Mesendoderm (in vitro differentiated cells): ENCODE data around the gene CHFR. TPM values are rescaled to one million over a fixed set of nuclear protein-coding genes. Genes with fewer than 3 reads are reported as not detected.
"Not testable (repeated sequence)": the region's sequence is repeated elsewhere in the genome, so short reads cannot be mapped to it uniquely, and the experiment has no call there.

Experiments used
- DNase-seq: peaks from one replicate; pipeline ENCODE4 v3.0.0; 2013
- H2AK5ac ChIP-seq: 2 replicates; pipeline ENCODE4 v1.6.1; 2013; ENCODE audit warnings: low read length, inconsistent platforms
- H2BK120ac ChIP-seq: 2 replicates; pipeline ENCODE4 v1.6.1; 2013; ENCODE audit warnings: low read depth, mild to moderate bottlenecking, low read length, moderate library complexity, mixed read lengths
- H2BK15ac ChIP-seq: replicated peaks from 2 replicates; pipeline ENCODE4 v1.6.1; 2013; ENCODE audit warnings: low read depth, mild to moderate bottlenecking, moderate library complexity
- H2BK5ac ChIP-seq: 2 replicates; pipeline ENCODE4 v1.6.1; 2013; ENCODE audit warnings: low read length, inconsistent platforms
- H3K18ac ChIP-seq: 2 replicates; pipeline ENCODE4 v1.6.1; 2013; ENCODE audit warnings: mild to moderate bottlenecking, low read length, mixed read lengths
- H3K23ac ChIP-seq: one replicate; pipeline ENCODE4 v1.6.1; 2013; ENCODE audit warnings: low read length
- H3K27ac ChIP-seq: 2 replicates; pipeline ENCODE4 v1.5.1; 2013; ENCODE audit warnings: low read depth, mild to moderate bottlenecking, inconsistent platforms, low read length, moderate library complexity
- H3K27me3 ChIP-seq: 2 replicates; pipeline ENCODE4 v1.6.1; 2013; ENCODE audit warnings: low read length, control low read depth, mild to moderate bottlenecking, inconsistent platforms; ENCODE audit not compliant: insufficient read depth, poor library complexity
- H3K36me3 ChIP-seq: 2 replicates; pipeline ENCODE4 v1.6.1; 2013; ENCODE audit warnings: low read length, inconsistent platforms; ENCODE audit not compliant: control insufficient read depth, insufficient read depth
- H3K4ac ChIP-seq: one replicate; pipeline ENCODE4 v1.6.1; 2013; ENCODE audit warnings: low read depth, mild to moderate bottlenecking, low read length, moderate library complexity
- H3K4me1 ChIP-seq: 2 replicates; pipeline ENCODE4 v1.6.1; 2013; ENCODE audit warnings: low read depth, low read length, inconsistent platforms; ENCODE audit not compliant: control insufficient read depth
- H3K4me2 ChIP-seq: 2 replicates; pipeline ENCODE4 v1.6.1; 2013; ENCODE audit warnings: low read length
- H3K4me3 ChIP-seq: 2 replicates; pipeline ENCODE4 v1.5.1; 2013; ENCODE audit warnings: mild to moderate bottlenecking, low read length
- H3K56ac ChIP-seq: one replicate; pipeline ENCODE4 v1.6.1; 2013; ENCODE audit warnings: low read length
- H3K79me1 ChIP-seq: 2 replicates; pipeline ENCODE4 v1.6.1; 2013; ENCODE audit warnings: low read length, inconsistent platforms
- H3K79me2 ChIP-seq: 2 replicates; pipeline ENCODE4 v1.6.1; 2013; ENCODE audit warnings: mild to moderate bottlenecking, low read length; ENCODE audit not compliant: control insufficient read depth, insufficient read depth
- H3K9ac ChIP-seq: 2 replicates; pipeline ENCODE4 v1.6.1; 2013; ENCODE audit warnings: low read length, inconsistent platforms
- H4K5ac ChIP-seq: one replicate; pipeline ENCODE4 v1.6.1; 2013; ENCODE audit warnings: low read length
- H4K8ac ChIP-seq: one replicate; pipeline ENCODE4 v1.6.1; 2013; ENCODE audit warnings: low read depth, mild to moderate bottlenecking, control low read depth, low read length, moderate library complexity
- WGBS: extraction: QIAGEN DNeasy Blood & Tissue Kit; methylation state at CpG from one replicate; pipeline ENCODE4 v1.1.7; 2013; ENCODE audit warnings: low lambda C conversion rate, missing lambda C conversion rate; ENCODE audit not compliant: insufficient coverage; ENCODE audit errors: extremely low coverage; 5-methylcytosine and 5-hydroxymethylcytosine counted together
- polyA plus RNA-seq, 2 experiments: library from polyadenylated mRNA; stranded (reverse); fragments of 200-250 nt; gene quantifications; one replicate each; pipeline ENCODE4 v1.2.3, GENCODE V29; 2013

CHFR gene, protein sequence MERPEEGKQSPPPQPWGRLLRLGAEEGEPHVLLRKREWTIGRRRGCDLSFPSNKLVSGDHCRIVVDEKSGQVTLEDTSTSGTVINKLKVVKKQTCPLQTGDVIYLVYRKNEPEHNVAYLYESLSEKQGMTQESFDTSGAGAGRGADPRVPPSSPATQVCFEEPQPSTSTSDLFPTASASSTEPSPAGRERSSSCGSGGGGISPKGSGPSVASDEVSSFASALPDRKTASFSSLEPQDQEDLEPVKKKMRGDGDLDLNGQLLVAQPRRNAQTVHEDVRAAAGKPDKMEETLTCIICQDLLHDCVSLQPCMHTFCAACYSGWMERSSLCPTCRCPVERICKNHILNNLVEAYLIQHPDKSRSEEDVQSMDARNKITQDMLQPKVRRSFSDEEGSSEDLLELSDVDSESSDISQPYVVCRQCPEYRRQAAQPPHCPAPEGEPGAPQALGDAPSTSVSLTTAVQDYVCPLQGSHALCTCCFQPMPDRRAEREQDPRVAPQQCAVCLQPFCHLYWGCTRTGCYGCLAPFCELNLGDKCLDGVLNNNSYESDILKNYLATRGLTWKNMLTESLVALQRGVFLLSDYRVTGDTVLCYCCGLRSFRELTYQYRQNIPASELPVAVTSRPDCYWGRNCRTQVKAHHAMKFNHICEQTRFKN
- polyA plus RNA-seq (2013, experiment 1 of 2), result 40.3 TPM
- polyA plus RNA-seq (2013, experiment 2 of 2), result 39.7 TPM

DNA sequence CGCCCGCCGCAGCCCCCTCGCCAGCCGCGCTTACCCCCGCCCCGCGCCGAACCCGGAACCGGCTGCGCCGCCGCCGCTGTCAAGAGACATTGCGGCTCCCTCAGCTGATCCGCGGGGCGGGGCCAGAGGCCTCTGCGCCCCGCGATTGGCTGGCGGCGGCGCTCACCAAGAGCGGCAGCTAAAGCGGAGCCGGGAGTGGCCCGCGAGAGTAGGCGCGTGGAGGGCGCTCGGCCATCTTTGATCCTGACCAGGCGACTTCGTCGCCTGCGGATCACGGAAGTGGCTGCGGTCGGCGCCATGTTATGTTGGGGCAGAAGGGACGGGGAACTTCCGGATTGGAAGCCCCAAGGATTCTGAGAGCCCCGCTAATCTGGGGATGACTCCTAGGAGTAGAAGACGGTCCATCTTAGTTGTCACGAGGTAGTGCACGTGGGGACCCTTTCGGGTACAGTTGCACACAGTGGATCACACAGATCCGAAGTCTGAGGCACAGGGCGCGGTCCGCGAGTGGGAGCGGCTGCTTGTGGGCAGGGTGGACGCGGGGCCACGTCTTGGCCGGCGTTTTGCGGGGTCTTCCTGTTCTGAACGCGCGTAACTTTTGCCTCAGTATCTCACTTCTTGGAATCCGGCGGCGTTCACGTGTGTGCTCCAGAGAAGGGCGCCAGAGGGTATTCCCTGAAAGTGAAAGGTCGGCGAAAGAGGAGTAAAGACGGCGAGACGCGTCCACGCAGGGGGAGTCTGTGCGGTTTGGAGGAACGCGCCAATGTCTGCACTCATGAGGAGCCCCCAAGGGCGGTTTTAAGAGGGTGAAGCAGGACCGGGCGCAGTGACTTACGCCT is at the start of gene CHFR:
Gene CHFR, minus strand, starts transcription at position 93 of the 839 bp plus-strand sequence. CDS start 277 bp downstream, outside the sequence.
- WGBS, result no CpG with 5 or more reads among the region's 84 CpGs

DNA sequence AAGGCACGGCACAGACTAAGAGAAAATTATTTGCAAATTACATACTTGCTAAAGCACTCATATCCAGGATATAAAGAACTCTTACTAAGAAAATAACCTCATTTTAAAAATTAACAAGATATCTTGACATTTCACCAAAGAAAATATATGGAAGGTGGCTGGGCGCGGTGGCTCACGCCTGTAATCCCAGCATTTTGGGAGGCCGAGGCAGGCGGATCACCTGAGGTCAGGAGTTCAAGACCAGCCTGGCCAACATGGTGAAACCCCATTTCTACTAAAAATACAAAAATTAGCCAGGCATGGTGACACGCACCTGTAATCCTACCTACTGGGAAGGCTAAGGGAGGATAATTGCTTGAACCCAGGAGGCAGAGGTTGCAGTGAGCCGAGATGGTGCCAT is 49.5 kb upstream of the CHFR start:
- H3K79me1 ChIP-seq, H2BK15ac ChIP-seq, H4K5ac ChIP-seq, H3K18ac ChIP-seq, H2BK120ac ChIP-seq, DNase-seq, H3K79me2 ChIP-seq, H3K4me2 ChIP-seq, H3K56ac ChIP-seq, H3K4ac ChIP-seq, H2BK5ac ChIP-seq, H2AK5ac ChIP-seq, H3K23ac ChIP-seq, H3K27me3 ChIP-seq, H3K4me3 ChIP-seq, H4K8ac ChIP-seq, H3K27ac ChIP-seq, H3K9ac ChIP-seq, H3K36me3 ChIP-seq, H3K4me1 ChIP-seq: not testable (repeated sequence)
- WGBS, result no CpG with 5 or more reads among the region's 8 CpGs

More for the DNA sequence above, at the start of gene CHFR:
- Histone ChIP-seq H2BK120ac (peak within 1 kb of the TSS; percentile 55), H3K23ac (peak within 1 kb of the TSS; percentile 29), H2BK5ac (peak within 1 kb of the TSS; percentile 82), H3K27ac (peak within 1 kb of the TSS; percentile 81), H3K18ac (peak within 1 kb of the TSS; percentile 85), H2BK15ac (no peak within 1 kb of the TSS), H3K4me3 (peak within 1 kb of the TSS; percentile 82), H4K8ac (peak within 1 kb of the TSS; percentile 78), H4K5ac (no peak within 1 kb of the TSS), H3K4me1 (peaks cover 2% of the 10 kb centered on the region), H2AK5ac (peak within 1 kb of the TSS; percentile 25), H3K56ac (peak within 1 kb of the TSS; percentile 96), H3K79me1 (no peaks in the 10 kb centered on the region), H3K4ac (peak within 1 kb of the TSS; percentile 77), H3K9ac (peak within 1 kb of the TSS; percentile 91), H3K27me3 (no peaks in the 10 kb centered on the region), H3K4me2 (peak within 1 kb of the TSS; percentile 87), H3K36me3 (no peaks in the 10 kb centered on the region), H3K79me2 (peaks cover 4% of the 10 kb centered on the region)
- DNase-seq, result peak; percentile 99

DNA sequence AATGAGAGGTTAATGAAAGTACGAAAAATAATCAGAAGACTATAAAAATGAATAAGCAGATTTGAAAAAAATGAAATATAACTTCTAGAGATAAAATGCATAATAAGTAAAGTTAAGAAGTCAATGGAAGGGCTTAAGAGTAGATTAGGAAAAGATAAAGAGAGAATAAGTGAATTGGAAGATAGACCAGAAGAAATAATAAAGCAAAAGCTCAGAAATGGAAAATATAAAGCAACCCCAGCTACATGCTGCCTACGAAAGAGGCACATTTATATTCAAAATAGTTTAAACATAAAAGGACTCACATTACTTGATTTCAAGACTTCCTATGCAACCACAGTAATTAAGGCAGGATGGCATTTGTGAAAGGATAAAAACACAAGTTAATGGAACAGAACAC is 48.8 kb upstream of the CHFR start:
- Histone ChIP-seq H3K79me1 (no peaks in the 10 kb centered on the region), H3K9ac (no peak overlapping the region), H3K27ac (no peak overlapping the region), H4K5ac (no peak overlapping the region), H3K4me3 (no peak overlapping the region), H3K4me2 (no peak overlapping the region), H3K4ac (no peak overlapping the region), H2BK5ac (no peak overlapping the region), H4K8ac (no peak overlapping the region), H3K56ac (no peak overlapping the region), H2AK5ac (no peak overlapping the region), H3K27me3 (peaks cover 1% of the 10 kb centered on the region), H3K23ac (no peak overlapping the region), H2BK15ac (no peak overlapping the region), H3K18ac (no peak overlapping the region), H3K4me1 (no peaks in the 10 kb centered on the region), H3K79me2 (no peaks in the 10 kb centered on the region), H3K36me3 (peaks cover 4% of the 10 kb centered on the region), H2BK120ac (no peak overlapping the region)
- WGBS, result 100% methylated on average over 1 of the region's 2 CpGs
- no peak for DNase-seq

DNA sequence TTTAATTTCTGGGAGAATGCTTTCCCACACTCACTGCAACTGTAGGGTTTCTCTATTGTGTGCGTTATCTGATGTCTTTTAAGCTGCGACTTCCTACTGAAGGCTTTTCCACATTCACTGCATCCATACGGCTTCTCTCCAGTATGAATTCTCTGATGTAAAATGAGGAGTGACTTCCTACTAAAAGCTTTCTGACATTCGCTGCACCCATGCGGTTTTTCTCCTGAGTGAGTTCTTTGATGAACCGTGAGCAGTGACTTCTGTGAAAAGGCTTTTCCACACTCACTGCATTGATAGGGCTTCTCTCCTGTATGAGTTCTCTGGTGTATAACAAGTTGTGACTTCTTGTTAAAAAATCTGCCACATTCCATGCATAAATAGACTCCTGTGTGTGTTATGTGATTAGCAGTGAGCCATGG is 39.0 kb upstream of the CHFR start:
- no peak overlapping the region for H2BK120ac ChIP-seq
- H3K4me2 ChIP-seq, result no peak overlapping the region
- no peak overlapping the region for H3K18ac ChIP-seq
- no peak overlapping the region for H3K23ac ChIP-seq
- H3K79me1 ChIP-seq, result no peaks in the 10 kb centered on the region
- no peak overlapping the region for H3K56ac ChIP-seq
- H2BK15ac ChIP-seq, result no peak overlapping the region
- no peak overlapping the region for H3K4ac ChIP-seq
- peak; percentile 14 for DNase-seq
- peak overlapping the region; percentile 16 for H3K4me3 ChIP-seq
- H3K27ac ChIP-seq, result no peak overlapping the region
- H4K8ac ChIP-seq, result no peak overlapping the region
- H2AK5ac ChIP-seq, result no peak overlapping the region
- H3K9ac ChIP-seq, result no peak overlapping the region
- no CpG with 5 or more reads among the region's 6 CpGs for WGBS
- no peak overlapping the region for H4K5ac ChIP-seq
- no peaks in the 10 kb centered on the region for H3K79me2 ChIP-seq
- H3K36me3 ChIP-seq, result no peaks in the 10 kb centered on the region
- H2BK5ac ChIP-seq, result no peak overlapping the region
- H3K27me3 ChIP-seq, result peaks cover 1% of the 10 kb centered on the region
- H3K4me1 ChIP-seq, result no peaks in the 10 kb centered on the region

- Histone ChIP-seq H3K4me2 (no peak overlapping the region), H3K36me3 (no peaks in the 10 kb centered on the region), H3K27me3 (no peaks in the 10 kb centered on the region), H3K4ac (no peak overlapping the region), H3K79me2 (no peaks in the 10 kb centered on the region), H3K56ac (no peak overlapping the region), H2AK5ac (no peak overlapping the region), H3K23ac (no peak overlapping the region), H2BK5ac (no peak overlapping the region), H3K27ac (no peak overlapping the region), H3K4me3 (peak overlapping the region; percentile 29), H4K5ac (no peak overlapping the region), H3K4me1 (no peaks in the 10 kb centered on the region), H3K9ac (no peak overlapping the region), H2BK15ac (no peak overlapping the region), H2BK120ac (no peak overlapping the region), H3K79me1 (no peaks in the 10 kb centered on the region), H4K8ac (no peak overlapping the region), H3K18ac (no peak overlapping the region)
- DNase-seq, result peak; percentile 29
- no CpG with 5 or more reads among the region's 8 CpGs for WGBS
These were observed 38.4 kb upstream of the CHFR start for GRCh38 chr12:132925597-132926414.
